Measurements from ENCODE around the gene KRTAP5-3. TPM values are rescaled to one million over a fixed set of nuclear protein-coding genes. Genes with fewer than 3 reads are reported as not detected.
"Not testable (repeated sequence)": the region's sequence is repeated elsewhere in the genome, so short reads cannot be mapped to it uniquely, and the experiment has no call there.

The KRTAP5-3 gene
- total and polyA plus RNA-seq, 2 of the 13 experiments (the other 11 are each of a cell fraction or from before 2014, with no cell fraction given), result not detected

DNA sequence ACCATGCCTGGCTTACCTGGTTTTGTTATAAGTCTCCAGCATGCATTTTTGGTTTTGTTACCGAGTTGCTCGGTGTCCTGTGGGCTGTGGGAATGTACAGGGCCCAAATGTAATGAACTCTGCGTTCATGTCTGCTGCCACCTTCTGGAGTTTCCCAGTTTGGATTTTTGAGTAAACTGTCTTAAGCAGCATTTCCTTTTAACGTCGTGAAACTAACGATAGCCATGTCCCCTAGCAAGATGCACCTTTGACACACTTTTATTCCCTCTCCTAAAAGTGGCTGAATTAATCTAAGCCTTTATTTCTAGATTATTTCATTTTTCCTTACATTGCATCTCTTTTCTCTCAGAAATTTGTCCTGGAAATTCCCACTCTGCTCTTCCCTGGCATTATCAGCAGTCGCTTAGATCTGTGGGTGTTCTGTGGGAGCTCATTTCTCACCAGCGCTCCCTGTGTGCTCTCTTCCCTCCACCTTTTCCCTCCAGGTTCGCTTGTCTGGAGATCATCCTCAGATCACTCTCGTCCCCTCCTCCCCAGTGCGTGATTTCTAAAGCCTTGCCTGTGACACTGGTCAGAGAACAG, 12.2 kb downstream of the KRTAP5-3 start:
- H4K20me1 ChIP-seq (ENCODE audit: insufficient read depth, low read length); H3K9ac ChIP-seq (ENCODE audit: insufficient read depth, low read depth, low read length); H3K79me2 ChIP-seq (ENCODE audit: insufficient read depth, low read length); BruUV-seq (replicated peaks); H3K27ac ChIP-seq (ENCODE audit: extremely low read length, insufficient read depth, low read length); intact Hi-C loops (cut with micrococcal nuclease; ENCODE audit: unreplicated experiment); H2AFZ ChIP-seq (ENCODE audit: low read length); POLR2A ChIA-PET; H3K9me3 ChIP-seq (ENCODE audit: low read length); DNase-seq (ENCODE audit: low spot score); H3K4me2 ChIP-seq (ENCODE audit: low read depth, low read length); H3K36me3 ChIP-seq (replicated peaks in 1 of 2; ENCODE audit: control insufficient read depth in 1 of 2, insufficient read depth in 2 of 2, low read length in 2 of 2); in situ Hi-C loops (cut with HindIII; ENCODE audit: extremely low pct_ligation_motif_present, low pct_unique_long_range_greater_than_20kb); H3K4me3 ChIP-seq (replicated peaks in 1 of 3; ENCODE audit: insufficient read depth in 1 of 3, low read depth in 2 of 3, low read length in 3 of 3): not testable (repeated sequence)
- CTCF ChIA-PET (ENCODE audit: low intra/inter-chr PET ratio, low total read pairs), result interaction anchor here (1.2 to 2.8 kb wide), 2 partner anchors 21 to 32 kb away, joined by 4 to 13 read pairs; no protein-coding TSS in a partner anchor
- WGBS (ENCODE audit: low lambda C conversion rate), result 32% methylated on average over 10 of the region's 11 CpGs
- ATAC-seq (peak; percentile 56), FAIRE-seq (peak; percentile 46)
- Histone ChIP-seq H3K27me3 (ENCODE audit: control insufficient read depth in 1 of 2, insufficient read depth in 2 of 2, low read length in 2 of 2) (peaks cover 0 to 26% of the 10 kb centered on the region in 2 experiments; a peak in 3 of 5 replicates), H3K4me1 (ENCODE audit: insufficient read depth, low read length) (peaks cover 11% of the 10 kb centered on the region)
- 0 out of 2 replicates have a peak, but pooled peaks have one; percentile 19 for TF ChIP-seq MED1 (CRISPR knock-in tag; IDR thresholded peaks at IDR 0.05)

DNA sequence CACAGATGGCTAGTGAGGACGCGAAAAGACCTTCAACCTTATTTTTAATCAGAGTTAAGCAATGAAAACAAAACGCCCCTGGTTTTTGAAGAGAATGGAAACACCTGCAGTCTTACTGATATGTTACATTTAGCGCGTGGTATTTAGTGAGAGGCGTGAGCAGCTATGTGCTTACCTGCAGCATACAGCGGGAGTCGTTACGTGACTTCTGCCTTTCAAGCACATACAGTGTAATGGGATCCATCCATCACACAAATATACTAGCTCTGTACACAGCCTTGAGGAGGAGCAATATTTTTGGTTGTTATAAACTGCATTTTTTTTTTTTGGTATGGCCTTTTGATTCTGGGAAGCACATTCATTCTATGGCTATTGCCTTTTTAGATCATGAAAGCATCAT, 15.6 kb downstream of the KRTAP5-3 start:
- Histone ChIP-seq H3K4me3 (replicated peaks in 1 of 3; ENCODE audit: insufficient read depth in 1 of 3, low read depth in 2 of 3, low read length in 3 of 3) (no peak overlapping the region), H2AFZ (ENCODE audit: low read length) (no peak overlapping the region), H3K4me2 (ENCODE audit: low read depth, low read length) (no peak overlapping the region), H3K4me1 (ENCODE audit: insufficient read depth, low read length) (peaks cover 19% of the 10 kb centered on the region; the same call in 1 of the 2 replicates), H3K9ac (ENCODE audit: insufficient read depth, low read depth, low read length) (no peak overlapping the region), H3K27ac (ENCODE audit: extremely low read length, insufficient read depth, low read length) (no peak overlapping the region), H3K27me3 (ENCODE audit: control insufficient read depth in 1 of 2, insufficient read depth in 2 of 2, low read length in 2 of 2) (peaks cover 0 to 23% of the 10 kb centered on the region in 2 experiments; a peak in 3 of 5 replicates), H3K79me2 (ENCODE audit: insufficient read depth, low read length) (no peaks in the 10 kb centered on the region), H3K9me3 (ENCODE audit: low read length) (no peaks in the 10 kb centered on the region), H3K36me3 (replicated peaks in 1 of 2; ENCODE audit: control insufficient read depth in 1 of 2, insufficient read depth in 2 of 2, low read length in 2 of 2) (no peaks in the 10 kb centered on the region), H4K20me1 (ENCODE audit: insufficient read depth, low read length) (no peaks in the 10 kb centered on the region)
- DNase-seq (ENCODE audit: low spot score), result no peak
- POLR2A ChIA-PET, result no interaction called here
- ATAC-seq, result no peak
- in situ Hi-C loops (cut with HindIII; ENCODE audit: extremely low pct_ligation_motif_present, low pct_unique_long_range_greater_than_20kb), result no loop called here
- intact Hi-C loops (cut with micrococcal nuclease; ENCODE audit: unreplicated experiment), result no loop called here
- CTCF ChIA-PET (ENCODE audit: low intra/inter-chr PET ratio, low total read pairs), result no interaction called here
- 31% methylated on average over 9 of the region's 9 CpGs for WGBS (ENCODE audit: low lambda C conversion rate)
- TF ChIP-seq, protein P1, sequence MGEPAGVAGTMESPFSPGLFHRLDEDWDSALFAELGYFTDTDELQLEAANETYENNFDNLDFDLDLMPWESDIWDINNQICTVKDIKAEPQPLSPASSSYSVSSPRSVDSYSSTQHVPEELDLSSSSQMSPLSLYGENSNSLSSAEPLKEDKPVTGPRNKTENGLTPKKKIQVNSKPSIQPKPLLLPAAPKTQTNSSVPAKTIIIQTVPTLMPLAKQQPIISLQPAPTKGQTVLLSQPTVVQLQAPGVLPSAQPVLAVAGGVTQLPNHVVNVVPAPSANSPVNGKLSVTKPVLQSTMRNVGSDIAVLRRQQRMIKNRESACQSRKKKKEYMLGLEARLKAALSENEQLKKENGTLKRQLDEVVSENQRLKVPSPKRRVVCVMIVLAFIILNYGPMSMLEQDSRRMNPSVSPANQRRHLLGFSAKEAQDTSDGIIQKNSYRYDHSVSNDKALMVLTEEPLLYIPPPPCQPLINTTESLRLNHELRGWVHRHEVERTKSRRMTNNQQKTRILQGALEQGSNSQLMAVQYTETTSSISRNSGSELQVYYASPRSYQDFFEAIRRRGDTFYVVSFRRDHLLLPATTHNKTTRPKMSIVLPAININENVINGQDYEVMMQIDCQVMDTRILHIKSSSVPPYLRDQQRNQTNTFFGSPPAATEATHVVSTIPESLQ (CRISPR knock-in tag; conservative IDR thresholded peaks at IDR 0.05), result no peak
- TF ChIP-seq, protein P2, sequence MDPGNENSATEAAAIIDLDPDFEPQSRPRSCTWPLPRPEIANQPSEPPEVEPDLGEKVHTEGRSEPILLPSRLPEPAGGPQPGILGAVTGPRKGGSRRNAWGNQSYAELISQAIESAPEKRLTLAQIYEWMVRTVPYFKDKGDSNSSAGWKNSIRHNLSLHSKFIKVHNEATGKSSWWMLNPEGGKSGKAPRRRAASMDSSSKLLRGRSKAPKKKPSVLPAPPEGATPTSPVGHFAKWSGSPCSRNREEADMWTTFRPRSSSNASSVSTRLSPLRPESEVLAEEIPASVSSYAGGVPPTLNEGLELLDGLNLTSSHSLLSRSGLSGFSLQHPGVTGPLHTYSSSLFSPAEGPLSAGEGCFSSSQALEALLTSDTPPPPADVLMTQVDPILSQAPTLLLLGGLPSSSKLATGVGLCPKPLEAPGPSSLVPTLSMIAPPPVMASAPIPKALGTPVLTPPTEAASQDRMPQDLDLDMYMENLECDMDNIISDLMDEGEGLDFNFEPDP (CRISPR knock-in tag; conservative IDR thresholded peaks at IDR 0.05), result no peak
- TF ChIP-seq ZNF256 (CRISPR knock-in tag; conservative IDR thresholded peaks at IDR 0.05) (no peak), CHD4 (IDR thresholded peaks at IDR 0.05; ENCODE audit: borderline replicate concordance, low read length) (no peak), LCORL (IDR thresholded peaks at IDR 0.05) (no peak), LCORL (CRISPR knock-in tag; IDR thresholded peaks at IDR 0.05) (no peak), HOXA3 (CRISPR knock-in tag; IDR thresholded peaks at IDR 0.05) (no peak), MTA1 (CRISPR knock-in tag; IDR thresholded peaks at IDR 0.05; ENCODE audit: borderline replicate concordance) (no peak), TEAD2 (CRISPR knock-in tag; IDR thresholded peaks at IDR 0.05) (no peak)
- TF ChIP-seq, protein P3, sequence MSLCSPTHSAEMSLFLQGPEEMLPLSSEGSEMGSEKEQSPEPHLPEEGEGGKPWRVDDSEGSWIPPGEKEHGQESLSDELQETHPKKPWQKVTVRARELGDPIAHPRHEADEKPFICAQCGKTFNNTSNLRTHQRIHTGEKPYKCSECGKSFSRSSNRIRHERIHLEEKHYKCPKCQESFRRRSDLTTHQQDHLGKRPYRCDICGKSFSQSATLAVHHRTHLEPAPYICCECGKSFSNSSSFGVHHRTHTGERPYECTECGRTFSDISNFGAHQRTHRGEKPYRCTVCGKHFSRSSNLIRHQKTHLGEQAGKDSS (CRISPR knock-in tag; IDR thresholded peaks at IDR 0.05; ENCODE audit: borderline replicate concordance, low read depth), result no peak
- no TSS peak for BruUV-seq (replicated peaks)
- no peak for FAIRE-seq
